ENCODE results near the gene WNT3.

DNA sequence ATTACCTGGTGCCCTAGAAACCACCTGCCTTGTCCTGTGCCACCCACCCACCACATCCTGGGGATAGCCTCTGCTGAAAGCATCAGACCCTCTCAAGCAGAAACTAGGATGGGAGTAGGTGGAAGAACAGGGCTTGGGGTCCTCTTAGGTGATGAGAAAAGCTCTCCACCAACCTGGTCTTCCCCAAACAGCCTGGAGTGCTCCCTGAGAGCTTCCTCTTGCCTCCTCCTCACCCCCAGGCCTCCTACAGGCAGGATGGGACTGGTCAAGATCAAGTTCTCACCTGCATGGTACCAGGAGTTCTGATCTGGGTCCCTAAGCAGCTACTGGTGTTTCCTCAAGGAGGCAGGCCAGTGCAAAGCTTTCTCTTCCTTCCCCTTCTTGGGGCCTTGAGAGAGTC is 48.3 kb upstream of the WNT3 start:
- TF ChIP-seq SIN3A (conservative IDR thresholded peaks at IDR 0.05 in 1 of 2, IDR thresholded peaks at IDR 0.05 in 1 of 2; ENCODE audit: low read depth in 1 of 2, low read length in 2 of 2) (no peak), POLR2A (IDR thresholded peaks at IDR 0.05; ENCODE audit: control extremely low read depth in 1 of 2, low read depth in 2 of 2, low read length in 2 of 2) (no peak), NRF1 (IDR thresholded peaks at IDR 0.05; ENCODE audit: low read depth, low read length) (no peak), KDM4A (IDR thresholded peaks at IDR 0.05; ENCODE audit: low read depth, low read length, severe bottlenecking) (no peak), CREB1 (IDR thresholded peaks at IDR 0.05) (no peak), EZH2 (IDR thresholded peaks at IDR 0.05; ENCODE audit: low read depth, low read length, severe bottlenecking) (no peak), POLR2AphosphoS5 (IDR thresholded peaks at IDR 0.05; ENCODE audit: low read depth, low read length) (no peak), SP2 (IDR thresholded peaks at IDR 0.05; ENCODE audit: low read length) (no peak)
- TF ChIP-seq, protein P1, sequence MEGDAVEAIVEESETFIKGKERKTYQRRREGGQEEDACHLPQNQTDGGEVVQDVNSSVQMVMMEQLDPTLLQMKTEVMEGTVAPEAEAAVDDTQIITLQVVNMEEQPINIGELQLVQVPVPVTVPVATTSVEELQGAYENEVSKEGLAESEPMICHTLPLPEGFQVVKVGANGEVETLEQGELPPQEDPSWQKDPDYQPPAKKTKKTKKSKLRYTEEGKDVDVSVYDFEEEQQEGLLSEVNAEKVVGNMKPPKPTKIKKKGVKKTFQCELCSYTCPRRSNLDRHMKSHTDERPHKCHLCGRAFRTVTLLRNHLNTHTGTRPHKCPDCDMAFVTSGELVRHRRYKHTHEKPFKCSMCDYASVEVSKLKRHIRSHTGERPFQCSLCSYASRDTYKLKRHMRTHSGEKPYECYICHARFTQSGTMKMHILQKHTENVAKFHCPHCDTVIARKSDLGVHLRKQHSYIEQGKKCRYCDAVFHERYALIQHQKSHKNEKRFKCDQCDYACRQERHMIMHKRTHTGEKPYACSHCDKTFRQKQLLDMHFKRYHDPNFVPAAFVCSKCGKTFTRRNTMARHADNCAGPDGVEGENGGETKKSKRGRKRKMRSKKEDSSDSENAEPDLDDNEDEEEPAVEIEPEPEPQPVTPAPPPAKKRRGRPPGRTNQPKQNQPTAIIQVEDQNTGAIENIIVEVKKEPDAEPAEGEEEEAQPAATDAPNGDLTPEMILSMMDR (IDR thresholded peaks at IDR 0.05; ENCODE audit: control extremely low read depth in 1 of 3, insufficient read depth in 1 of 3, low read depth in 1 of 3, low read length in 3 of 3): no peak
- TF ChIP-seq, protein P2, sequence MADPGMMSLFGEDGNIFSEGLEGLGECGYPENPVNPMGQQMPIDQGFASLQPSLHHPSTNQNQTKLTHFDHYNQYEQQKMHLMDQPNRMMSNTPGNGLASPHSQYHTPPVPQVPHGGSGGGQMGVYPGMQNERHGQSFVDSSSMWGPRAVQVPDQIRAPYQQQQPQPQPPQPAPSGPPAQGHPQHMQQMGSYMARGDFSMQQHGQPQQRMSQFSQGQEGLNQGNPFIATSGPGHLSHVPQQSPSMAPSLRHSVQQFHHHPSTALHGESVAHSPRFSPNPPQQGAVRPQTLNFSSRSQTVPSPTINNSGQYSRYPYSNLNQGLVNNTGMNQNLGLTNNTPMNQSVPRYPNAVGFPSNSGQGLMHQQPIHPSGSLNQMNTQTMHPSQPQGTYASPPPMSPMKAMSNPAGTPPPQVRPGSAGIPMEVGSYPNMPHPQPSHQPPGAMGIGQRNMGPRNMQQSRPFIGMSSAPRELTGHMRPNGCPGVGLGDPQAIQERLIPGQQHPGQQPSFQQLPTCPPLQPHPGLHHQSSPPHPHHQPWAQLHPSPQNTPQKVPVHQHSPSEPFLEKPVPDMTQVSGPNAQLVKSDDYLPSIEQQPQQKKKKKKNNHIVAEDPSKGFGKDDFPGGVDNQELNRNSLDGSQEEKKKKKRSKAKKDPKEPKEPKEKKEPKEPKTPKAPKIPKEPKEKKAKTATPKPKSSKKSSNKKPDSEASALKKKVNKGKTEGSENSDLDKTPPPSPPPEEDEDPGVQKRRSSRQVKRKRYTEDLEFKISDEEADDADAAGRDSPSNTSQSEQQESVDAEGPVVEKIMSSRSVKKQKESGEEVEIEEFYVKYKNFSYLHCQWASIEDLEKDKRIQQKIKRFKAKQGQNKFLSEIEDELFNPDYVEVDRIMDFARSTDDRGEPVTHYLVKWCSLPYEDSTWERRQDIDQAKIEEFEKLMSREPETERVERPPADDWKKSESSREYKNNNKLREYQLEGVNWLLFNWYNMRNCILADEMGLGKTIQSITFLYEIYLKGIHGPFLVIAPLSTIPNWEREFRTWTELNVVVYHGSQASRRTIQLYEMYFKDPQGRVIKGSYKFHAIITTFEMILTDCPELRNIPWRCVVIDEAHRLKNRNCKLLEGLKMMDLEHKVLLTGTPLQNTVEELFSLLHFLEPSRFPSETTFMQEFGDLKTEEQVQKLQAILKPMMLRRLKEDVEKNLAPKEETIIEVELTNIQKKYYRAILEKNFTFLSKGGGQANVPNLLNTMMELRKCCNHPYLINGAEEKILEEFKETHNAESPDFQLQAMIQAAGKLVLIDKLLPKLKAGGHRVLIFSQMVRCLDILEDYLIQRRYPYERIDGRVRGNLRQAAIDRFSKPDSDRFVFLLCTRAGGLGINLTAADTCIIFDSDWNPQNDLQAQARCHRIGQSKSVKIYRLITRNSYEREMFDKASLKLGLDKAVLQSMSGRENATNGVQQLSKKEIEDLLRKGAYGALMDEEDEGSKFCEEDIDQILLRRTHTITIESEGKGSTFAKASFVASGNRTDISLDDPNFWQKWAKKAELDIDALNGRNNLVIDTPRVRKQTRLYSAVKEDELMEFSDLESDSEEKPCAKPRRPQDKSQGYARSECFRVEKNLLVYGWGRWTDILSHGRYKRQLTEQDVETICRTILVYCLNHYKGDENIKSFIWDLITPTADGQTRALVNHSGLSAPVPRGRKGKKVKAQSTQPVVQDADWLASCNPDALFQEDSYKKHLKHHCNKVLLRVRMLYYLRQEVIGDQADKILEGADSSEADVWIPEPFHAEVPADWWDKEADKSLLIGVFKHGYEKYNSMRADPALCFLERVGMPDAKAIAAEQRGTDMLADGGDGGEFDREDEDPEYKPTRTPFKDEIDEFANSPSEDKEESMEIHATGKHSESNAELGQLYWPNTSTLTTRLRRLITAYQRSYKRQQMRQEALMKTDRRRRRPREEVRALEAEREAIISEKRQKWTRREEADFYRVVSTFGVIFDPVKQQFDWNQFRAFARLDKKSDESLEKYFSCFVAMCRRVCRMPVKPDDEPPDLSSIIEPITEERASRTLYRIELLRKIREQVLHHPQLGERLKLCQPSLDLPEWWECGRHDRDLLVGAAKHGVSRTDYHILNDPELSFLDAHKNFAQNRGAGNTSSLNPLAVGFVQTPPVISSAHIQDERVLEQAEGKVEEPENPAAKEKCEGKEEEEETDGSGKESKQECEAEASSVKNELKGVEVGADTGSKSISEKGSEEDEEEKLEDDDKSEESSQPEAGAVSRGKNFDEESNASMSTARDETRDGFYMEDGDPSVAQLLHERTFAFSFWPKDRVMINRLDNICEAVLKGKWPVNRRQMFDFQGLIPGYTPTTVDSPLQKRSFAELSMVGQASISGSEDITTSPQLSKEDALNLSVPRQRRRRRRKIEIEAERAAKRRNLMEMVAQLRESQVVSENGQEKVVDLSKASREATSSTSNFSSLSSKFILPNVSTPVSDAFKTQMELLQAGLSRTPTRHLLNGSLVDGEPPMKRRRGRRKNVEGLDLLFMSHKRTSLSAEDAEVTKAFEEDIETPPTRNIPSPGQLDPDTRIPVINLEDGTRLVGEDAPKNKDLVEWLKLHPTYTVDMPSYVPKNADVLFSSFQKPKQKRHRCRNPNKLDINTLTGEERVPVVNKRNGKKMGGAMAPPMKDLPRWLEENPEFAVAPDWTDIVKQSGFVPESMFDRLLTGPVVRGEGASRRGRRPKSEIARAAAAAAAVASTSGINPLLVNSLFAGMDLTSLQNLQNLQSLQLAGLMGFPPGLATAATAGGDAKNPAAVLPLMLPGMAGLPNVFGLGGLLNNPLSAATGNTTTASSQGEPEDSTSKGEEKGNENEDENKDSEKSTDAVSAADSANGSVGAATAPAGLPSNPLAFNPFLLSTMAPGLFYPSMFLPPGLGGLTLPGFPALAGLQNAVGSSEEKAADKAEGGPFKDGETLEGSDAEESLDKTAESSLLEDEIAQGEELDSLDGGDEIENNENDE (IDR thresholded peaks at IDR 0.05; ENCODE audit: insufficient replicate concordance, low read length): no peak

All from H1 (cell line).